Karpas-422 (cell line): ENCODE measurements around the gene POLA2. TPM values are rescaled to one million over a fixed set of nuclear protein-coding genes. Genes with fewer than 3 reads are reported as not detected.

Source experiments
- DNase-seq: peaks from one replicate; pipeline ENCODE4 v3.0.0-alpha.2; 2015
- H2AFZ ChIP-seq: fragments of 200-600 bp; sonication (generic); 2 replicates; pipeline ENCODE4 v1.6.1; 2014; ENCODE audit warnings: antibody characterized with exemption, low read length, mixed read lengths
- H3K27ac ChIP-seq: fragments of 200-600 bp; sonication (generic); 2 replicates; pipeline ENCODE4 v1.5.1; 2014; ENCODE audit warnings: mild to moderate bottlenecking, low read length, moderate library complexity
- H3K27me3 ChIP-seq: fragments of 200-600 bp; sonication (generic); 2 replicates; pipeline ENCODE4 v1.6.1; 2014; ENCODE audit warnings: low read length, mixed read lengths
- H3K36me3 ChIP-seq: fragments of 200-600 bp; sonication (generic); 2 replicates; pipeline ENCODE4 v1.6.1; 2014; ENCODE audit warnings: low read length, mixed read lengths; ENCODE audit not compliant: insufficient read depth
- H3K4me1 ChIP-seq: fragments of 200-600 bp; sonication (generic); 2 replicates; pipeline ENCODE4 v1.6.1; 2014; ENCODE audit warnings: mild to moderate bottlenecking, low read length, mixed read lengths
- H3K4me2 ChIP-seq: fragments of 200-600 bp; sonication (generic); 2 replicates; pipeline ENCODE4 v1.6.1; 2014; ENCODE audit warnings: low read length, low read depth, mild to moderate bottlenecking; ENCODE audit not compliant: poor library complexity, severe bottlenecking
- H3K4me3 ChIP-seq: fragments of 200-600 bp; sonication (generic); 2 replicates; pipeline ENCODE4 v1.5.1; 2014; ENCODE audit warnings: mild to moderate bottlenecking, antibody characterized with exemption, low read length, mixed read lengths
- H3K79me2 ChIP-seq: fragments of 200-600 bp; sonication (generic); 2 replicates; pipeline ENCODE4 v1.6.1; 2014; ENCODE audit warnings: mild to moderate bottlenecking, low read length, mixed read lengths
- H3K9ac ChIP-seq: fragments of 200-600 bp; sonication (generic); 2 replicates; pipeline ENCODE4 v1.6.0; 2014; ENCODE audit warnings: low read length
- H3K9me2 ChIP-seq: fragments of 200-600 bp; sonication (generic), shearing (Covaris generic); replicated peaks from 2 replicates; pipeline ENCODE4 v1.6.0; 2014; ENCODE audit warnings: mild to moderate bottlenecking, low read length, moderate library complexity; ENCODE audit not compliant: insufficient read depth
- H3K9me3 ChIP-seq: fragments of 300-700, 200-600 bp; sonication (generic); 2 replicates; pipeline ENCODE4 v1.6.1; 2014; ENCODE audit warnings: low read length, mixed read lengths
- H4K20me1 ChIP-seq: fragments of 200-600 bp; sonication (generic); 2 replicates; pipeline ENCODE4 v1.6.1; 2014; ENCODE audit warnings: mild to moderate bottlenecking, antibody characterized with exemption, low read length, low read depth; ENCODE audit not compliant: insufficient read depth
- total RNA-seq: library from RNA; depleted of rRNA; stranded (reverse); fragments of >200 nt; shearing (Covaris generic); gene quantifications from 2 replicates; pipeline ENCODE4 v1.2.3, GENCODE V29; 2014; ENCODE audit warnings: low replicate concordance

The POLA2 gene
- total RNA-seq, 1 experiment from 2014 or later, result 19.0 TPM

DNA sequence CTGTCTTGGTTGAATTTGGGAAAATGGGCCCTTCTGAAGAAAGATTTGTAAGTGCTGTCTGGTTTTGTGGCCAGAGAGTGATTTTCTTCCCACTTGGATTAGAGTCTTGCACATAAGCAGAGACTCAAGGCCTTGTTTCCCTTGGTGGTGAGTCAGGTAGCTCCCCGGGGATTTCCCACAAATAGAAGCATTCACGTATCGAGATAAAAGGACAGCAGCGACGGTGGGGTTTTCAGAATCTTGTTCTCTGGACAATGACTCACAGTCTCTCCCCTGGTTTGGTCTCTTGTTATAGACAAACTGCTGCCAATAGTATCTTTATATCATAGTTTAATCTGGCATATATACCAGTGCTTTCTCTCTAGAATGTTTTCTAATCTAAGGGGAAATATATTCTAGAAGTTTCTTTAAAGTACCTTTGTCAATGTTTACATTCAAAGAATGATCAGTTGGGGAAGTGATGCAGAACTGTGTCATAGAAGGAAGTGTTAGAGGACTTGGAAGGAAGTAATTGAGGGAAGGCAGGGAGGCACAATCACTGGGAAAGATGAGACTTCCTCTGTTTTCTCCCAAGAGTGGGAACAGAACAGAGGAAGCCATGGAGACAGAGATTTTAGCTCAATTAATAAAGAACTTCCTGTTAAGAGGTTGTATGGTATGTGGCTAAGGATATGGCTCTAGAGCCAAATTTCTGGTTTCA, 18.1 kb downstream of the POLA2 start:
- DNase-seq, result no peak

GRCh38 chr11:65280646-65281045, 18.9 kb downstream of the POLA2 start:
- Histone ChIP-seq H3K4me2 (no peak overlapping the region), H3K9ac (no peak overlapping the region), H3K9me3 (no peaks in the 10 kb centered on the region), H3K27ac (no peak overlapping the region), H2AFZ (no peak overlapping the region), H3K36me3 (peaks cover 58% of the 10 kb centered on the region), H3K27me3 (no peaks in the 10 kb centered on the region), H3K4me3 (no peak overlapping the region), H3K79me2 (peaks cover under 1% of the 10 kb centered on the region; the same call in 1 of the 2 replicates), H4K20me1 (no peaks in the 10 kb centered on the region), H3K4me1 (no peaks in the 10 kb centered on the region), H3K9me2 (no peaks in the 10 kb centered on the region)
- DNase-seq, result no peak

More for the DNA sequence above, 18.1 kb downstream of the POLA2 start:
- Histone ChIP-seq H3K27me3 (no peaks in the 10 kb centered on the region), H4K20me1 (no peaks in the 10 kb centered on the region), H3K4me1 (no peaks in the 10 kb centered on the region), H3K4me3 (no peak overlapping the region), H3K36me3 (peaks cover 62% of the 10 kb centered on the region), H3K9ac (no peak overlapping the region), H3K27ac (no peak overlapping the region), H3K9me2 (no peaks in the 10 kb centered on the region), H3K9me3 (no peaks in the 10 kb centered on the region), H2AFZ (no peak overlapping the region), H3K4me2 (no peak overlapping the region), H3K79me2 (peaks cover 2% of the 10 kb centered on the region; the same call in 1 of the 2 replicates)

DNA sequence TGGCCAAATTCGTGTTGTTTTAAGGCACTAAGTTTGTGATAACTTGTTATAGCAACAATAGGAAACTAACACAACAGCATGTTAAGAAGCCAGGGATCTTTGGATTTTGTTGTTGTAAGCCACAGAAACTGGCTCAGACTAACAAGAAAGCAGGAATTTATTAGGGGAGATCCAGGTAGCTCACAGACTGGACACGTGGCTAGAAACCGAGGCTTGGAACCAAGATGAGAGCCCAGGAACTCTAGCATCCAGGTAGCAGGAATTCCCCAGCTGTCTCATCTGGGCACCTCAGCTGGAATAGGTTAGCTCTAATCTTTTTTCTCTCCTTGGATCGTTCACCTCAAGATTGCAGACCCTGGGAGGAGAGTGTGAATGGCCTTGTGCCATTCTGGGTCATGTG, 24.9 kb downstream of the POLA2 start:
- H3K9me2 ChIP-seq, result no peaks in the 10 kb centered on the region
- no peak overlapping the region for H3K4me3 ChIP-seq
- no peak overlapping the region for H3K27ac ChIP-seq
- H3K36me3 ChIP-seq, result peaks cover 34% of the 10 kb centered on the region
- H3K9me3 ChIP-seq, result no peaks in the 10 kb centered on the region
- no peaks in the 10 kb centered on the region for H4K20me1 ChIP-seq
- H2AFZ ChIP-seq, result no peak overlapping the region
- DNase-seq, result no peak
- no peak overlapping the region for H3K4me2 ChIP-seq
- H3K4me1 ChIP-seq, result no peaks in the 10 kb centered on the region
- no peaks in the 10 kb centered on the region for H3K27me3 ChIP-seq
- no peak overlapping the region for H3K9ac ChIP-seq
- H3K79me2 ChIP-seq, result no peaks in the 10 kb centered on the region

GRCh38 chr11:65287601-65288000, 25.8 kb downstream of the POLA2 start:
- Histone ChIP-seq H3K9me2 (no peaks in the 10 kb centered on the region), H3K79me2 (no peaks in the 10 kb centered on the region), H3K9ac (no peak overlapping the region), H3K9me3 (no peaks in the 10 kb centered on the region), H2AFZ (no peak overlapping the region), H3K27ac (no peak overlapping the region), H3K36me3 (peaks cover 30% of the 10 kb centered on the region), H3K27me3 (no peaks in the 10 kb centered on the region), H3K4me1 (no peaks in the 10 kb centered on the region), H4K20me1 (no peaks in the 10 kb centered on the region), H3K4me2 (no peak overlapping the region), H3K4me3 (no peak overlapping the region)
- no peak for DNase-seq

- no peak for DNase-seq
- peaks cover 30% of the 10 kb centered on the region; the same call in 1 of the 2 replicates for H3K36me3 ChIP-seq
- no peaks in the 10 kb centered on the region for H3K9me3 ChIP-seq
- no peak overlapping the region for H3K4me3 ChIP-seq
- no peaks in the 10 kb centered on the region for H3K79me2 ChIP-seq
- H4K20me1 ChIP-seq, result no peaks in the 10 kb centered on the region
- H3K27me3 ChIP-seq, result no peaks in the 10 kb centered on the region
- H3K27ac ChIP-seq, result no peak overlapping the region
- no peak overlapping the region for H2AFZ ChIP-seq
- no peak overlapping the region for H3K9ac ChIP-seq
- no peak overlapping the region for H3K4me2 ChIP-seq
- no peaks in the 10 kb centered on the region for H3K4me1 ChIP-seq
- no peaks in the 10 kb centered on the region for H3K9me2 ChIP-seq
Measured at GRCh38 chr11:65288706-65289536, 27.2 kb downstream of the POLA2 start.

GRCh38 chr11:65290448-65291165, 28.8 kb downstream of the POLA2 start:
- H3K4me1 ChIP-seq, result no peaks in the 10 kb centered on the region
- H3K27me3 ChIP-seq, result no peaks in the 10 kb centered on the region
- DNase-seq, result no peak
- no peak overlapping the region for H3K9ac ChIP-seq
- H4K20me1 ChIP-seq, result no peaks in the 10 kb centered on the region
- no peak overlapping the region for H3K27ac ChIP-seq
- H3K9me3 ChIP-seq, result no peaks in the 10 kb centered on the region
- no peak overlapping the region for H3K4me2 ChIP-seq
- no peak overlapping the region for H2AFZ ChIP-seq
- H3K4me3 ChIP-seq, result no peak overlapping the region
- H3K36me3 ChIP-seq, result peaks cover 47% of the 10 kb centered on the region
- no peaks in the 10 kb centered on the region for H3K79me2 ChIP-seq
- H3K9me2 ChIP-seq, result no peaks in the 10 kb centered on the region

GRCh38 chr11:65291613-65292012, 29.9 kb downstream of the POLA2 start:
- Histone ChIP-seq H4K20me1 (no peaks in the 10 kb centered on the region), H3K27me3 (no peaks in the 10 kb centered on the region), H3K9ac (no peak overlapping the region), H3K9me3 (no peaks in the 10 kb centered on the region), H3K79me2 (no peaks in the 10 kb centered on the region), H3K4me3 (no peak overlapping the region), H3K36me3 (peaks cover 52% of the 10 kb centered on the region), H3K27ac (no peak overlapping the region), H3K9me2 (no peaks in the 10 kb centered on the region), H3K4me1 (no peaks in the 10 kb centered on the region), H3K4me2 (no peak overlapping the region), H2AFZ (no peak overlapping the region)
- DNase-seq, result no peak

- H3K9me2 ChIP-seq, result no peaks in the 10 kb centered on the region
- no peak for DNase-seq
- H3K9me3 ChIP-seq, result no peaks in the 10 kb centered on the region
- no peak overlapping the region for H3K4me2 ChIP-seq
- H3K4me3 ChIP-seq, result no peak overlapping the region
- no peaks in the 10 kb centered on the region for H3K27me3 ChIP-seq
- H3K27ac ChIP-seq, result no peak overlapping the region
- no peak overlapping the region for H2AFZ ChIP-seq
- no peaks in the 10 kb centered on the region for H3K79me2 ChIP-seq
- H3K36me3 ChIP-seq, result peaks cover 48% of the 10 kb centered on the region
- no peaks in the 10 kb centered on the region for H4K20me1 ChIP-seq
- H3K4me1 ChIP-seq, result no peaks in the 10 kb centered on the region
- H3K9ac ChIP-seq, result no peak overlapping the region
Measured at GRCh38 chr11:65292890-65293289, 31.1 kb downstream of the POLA2 start.
